GM21529 (cell line): ENCODE measurements around the gene ADARB1.

ENCODE experiments used
- ATAC-seq: cut with Tn5 transposase; IDR thresholded peaks from one replicate; pipeline ENCODE4 v1.9.1; 2021; ENCODE audit not compliant: unreplicated experiment

ADARB1 gene

GRCh38 chr21:45074818-45075595, 627 bp downstream of the ADARB1 start:
- ATAC-seq: no peak

- no peak for ATAC-seq
Measured at GRCh38 chr21:45075596-45076244, 1.3 kb downstream of the ADARB1 start.

GRCh38 chr21:45076245-45076711, 1.9 kb downstream of the ADARB1 start:
- no peak for ATAC-seq

GRCh38 chr21:45078371-45078770, 4.0 kb downstream of the ADARB1 start:
- no peak for ATAC-seq

GRCh38 chr21:45078877-45079281, 4.5 kb downstream of the ADARB1 start:
- no peak for ATAC-seq

GRCh38 chr21:45079351-45079750, 5.0 kb downstream of the ADARB1 start:
- ATAC-seq: no peak

- no peak for ATAC-seq
Measured at GRCh38 chr21:45080232-45080631, 5.9 kb downstream of the ADARB1 start.

GRCh38 chr21:45080639-45081414, 6.4 kb downstream of the ADARB1 start:
- no peak for ATAC-seq

- ATAC-seq: no peak
Measured at GRCh38 chr21:45081636-45082035, 7.3 kb downstream of the ADARB1 start.

GRCh38 chr21:45082736-45083135, 8.4 kb downstream of the ADARB1 start:
- ATAC-seq: no peak

GRCh38 chr21:45084121-45084520, 9.7 kb downstream of the ADARB1 start:
- no peak for ATAC-seq

GRCh38 chr21:45084881-45085536, 10.6 kb downstream of the ADARB1 start:
- no peak for ATAC-seq

GRCh38 chr21:45085700-45086099, 11.3 kb downstream of the ADARB1 start:
- ATAC-seq: no peak

- ATAC-seq: no peak
Measured at GRCh38 chr21:45086337-45086958, 12.1 kb downstream of the ADARB1 start.

- no peak for ATAC-seq
Measured at GRCh38 chr21:45087022-45087823, 12.8 kb downstream of the ADARB1 start.

- ATAC-seq: no peak
Measured at GRCh38 chr21:45088116-45088515, 13.7 kb downstream of the ADARB1 start.

- no peak for ATAC-seq
Measured at GRCh38 chr21:45088729-45089128, 14.3 kb downstream of the ADARB1 start.

GRCh38 chr21:45089964-45090363, 15.6 kb downstream of the ADARB1 start:
- no peak for ATAC-seq

GRCh38 chr21:45090966-45091365, 16.6 kb downstream of the ADARB1 start:
- no peak for ATAC-seq
